ENCODE results near the gene ANO5. TPM values are rescaled to one million over a fixed set of nuclear protein-coding genes. Genes with fewer than 3 reads are reported as not detected.

Gene ANO5
- total and polyA plus RNA-seq, 2 donors (not counting 3 experiments of a cell fraction or from before 2014, with no cell fraction given) = 0.32 to 0.46 TPM

GRCh38 chr11:22163394-22163797, 29.5 kb upstream of the ANO5 start:
- no peaks in the 10 kb centered on the region for H4K20me1 ChIP-seq (replicated peaks; ENCODE audit: control insufficient read depth, extremely low read depth, insufficient read depth, low read length)
- H3K4me3 ChIP-seq (replicated peaks in 1 of 3; ENCODE audit: insufficient read depth in 1 of 3, low read depth in 1 of 3, low read length in 3 of 3) = no peak overlapping the region
- no peak for TF ChIP-seq POLR2A (IDR thresholded peaks at IDR 0.05; ENCODE audit: low read depth, low read length)
- no peak for TF ChIP-seq MYC (IDR thresholded peaks at IDR 0.05; ENCODE audit: low read depth, low read length)
- TF ChIP-seq, protein P1, sequence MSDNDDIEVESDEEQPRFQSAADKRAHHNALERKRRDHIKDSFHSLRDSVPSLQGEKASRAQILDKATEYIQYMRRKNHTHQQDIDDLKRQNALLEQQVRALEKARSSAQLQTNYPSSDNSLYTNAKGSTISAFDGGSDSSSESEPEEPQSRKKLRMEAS (IDR thresholded peaks at IDR 0.05; ENCODE audit: insufficient read depth, insufficient read length) = no peak
- TF ChIP-seq GATA2 (IDR thresholded peaks at IDR 0.05; ENCODE audit: insufficient read depth, insufficient read length, low read depth, low read length) = no peak
- TF ChIP-seq FOS (IDR thresholded peaks at IDR 0.05; ENCODE audit: borderline replicate concordance, insufficient read depth, low read length) = no peak
- TF ChIP-seq, protein P2, sequence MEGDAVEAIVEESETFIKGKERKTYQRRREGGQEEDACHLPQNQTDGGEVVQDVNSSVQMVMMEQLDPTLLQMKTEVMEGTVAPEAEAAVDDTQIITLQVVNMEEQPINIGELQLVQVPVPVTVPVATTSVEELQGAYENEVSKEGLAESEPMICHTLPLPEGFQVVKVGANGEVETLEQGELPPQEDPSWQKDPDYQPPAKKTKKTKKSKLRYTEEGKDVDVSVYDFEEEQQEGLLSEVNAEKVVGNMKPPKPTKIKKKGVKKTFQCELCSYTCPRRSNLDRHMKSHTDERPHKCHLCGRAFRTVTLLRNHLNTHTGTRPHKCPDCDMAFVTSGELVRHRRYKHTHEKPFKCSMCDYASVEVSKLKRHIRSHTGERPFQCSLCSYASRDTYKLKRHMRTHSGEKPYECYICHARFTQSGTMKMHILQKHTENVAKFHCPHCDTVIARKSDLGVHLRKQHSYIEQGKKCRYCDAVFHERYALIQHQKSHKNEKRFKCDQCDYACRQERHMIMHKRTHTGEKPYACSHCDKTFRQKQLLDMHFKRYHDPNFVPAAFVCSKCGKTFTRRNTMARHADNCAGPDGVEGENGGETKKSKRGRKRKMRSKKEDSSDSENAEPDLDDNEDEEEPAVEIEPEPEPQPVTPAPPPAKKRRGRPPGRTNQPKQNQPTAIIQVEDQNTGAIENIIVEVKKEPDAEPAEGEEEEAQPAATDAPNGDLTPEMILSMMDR (IDR thresholded peaks at IDR 0.05; ENCODE audit: extremely low read depth in 1 of 2, insufficient read depth in 1 of 2, low read depth in 1 of 2, low read length in 2 of 2) = no peak
- TF ChIP-seq EZH2 (IDR thresholded peaks at IDR 0.05; ENCODE audit: borderline replicate concordance, low read depth, low read length, severe bottlenecking) = no peak
- no peak for TF ChIP-seq JUN (IDR thresholded peaks at IDR 0.05; ENCODE audit: borderline replicate concordance, insufficient read depth, insufficient read length, low read depth)
- TF ChIP-seq POLR2AphosphoS5 (IDR thresholded peaks at IDR 0.05; ENCODE audit: insufficient read depth, low read depth, low read length) = no peak
- H2AFZ ChIP-seq (ENCODE audit: low read depth, low read length) = no peak overlapping the region
- no peaks in the 10 kb centered on the region for H3K4me1 ChIP-seq (ENCODE audit: control insufficient read depth, extremely low read depth, insufficient read depth, low read length)
- no peak overlapping the region for H3K27ac ChIP-seq (ENCODE audit: insufficient read depth, low read depth, low read length)
- H3K9ac ChIP-seq (replicated peaks; ENCODE audit: extremely low read depth, insufficient read depth, low read length) = no peak overlapping the region
- no peaks in the 10 kb centered on the region for H3K36me3 ChIP-seq (ENCODE audit: control insufficient read depth in 2 of 2, extremely low read depth in 1 of 2, insufficient read depth in 2 of 2, low read length in 2 of 2)
- H3K27me3 ChIP-seq (ENCODE audit: control insufficient read depth in 2 of 2, insufficient read depth in 2 of 2, low read length in 2 of 2) = no peaks in the 10 kb centered on the region
- H3K9me3 ChIP-seq (replicated peaks; ENCODE audit: control insufficient read depth, insufficient read depth, low read length) = no peaks in the 10 kb centered on the region
- H3K4me2 ChIP-seq (ENCODE audit: insufficient read depth, low read length) = no peak overlapping the region
- DNase-seq (ENCODE audit: low read depth, low spot score) (no peak), FAIRE-seq (no peak)
- intact Hi-C loops (cut with micrococcal nuclease) (no loop called here), dilution Hi-C loops (cut with MboI; ENCODE audit: extremely low pct_ligation_motif_present, low sequenced_read_pairs) (no loop called here)
- POLR2A ChIA-PET = no interaction called here
- BruUV-seq (replicated peaks) = no TSS peak
- CTCF ChIA-PET = no interaction called here
- no peaks in the 10 kb centered on the region for H3K79me2 ChIP-seq (ENCODE audit: control insufficient read depth, insufficient read depth, low read length)
- no peaks in the 10 kb centered on the region for H3K9me1 ChIP-seq (replicated peaks; ENCODE audit: control insufficient read depth, extremely low read depth, insufficient read depth, low read length)
